Stimulated activated CD4-positive, alpha-beta T cell treated with anti-CD3 and anti-CD28 coated beads, Interleukin-12 subunit alpha, Interleukin-12 subunit beta, amount 100 ng/mL, for 4 hours (primary cell): ENCODE results near the gene CNTRL.
"Not testable (repeated sequence)": the region's sequence is repeated elsewhere in the genome, so short reads cannot be mapped to it uniquely, and the experiment has no call there.

Experiments
- DNase-seq: peaks from one replicate; pipeline ENCODE4 v3.0.0-alpha.2; 2020

The CNTRL gene

DNA sequence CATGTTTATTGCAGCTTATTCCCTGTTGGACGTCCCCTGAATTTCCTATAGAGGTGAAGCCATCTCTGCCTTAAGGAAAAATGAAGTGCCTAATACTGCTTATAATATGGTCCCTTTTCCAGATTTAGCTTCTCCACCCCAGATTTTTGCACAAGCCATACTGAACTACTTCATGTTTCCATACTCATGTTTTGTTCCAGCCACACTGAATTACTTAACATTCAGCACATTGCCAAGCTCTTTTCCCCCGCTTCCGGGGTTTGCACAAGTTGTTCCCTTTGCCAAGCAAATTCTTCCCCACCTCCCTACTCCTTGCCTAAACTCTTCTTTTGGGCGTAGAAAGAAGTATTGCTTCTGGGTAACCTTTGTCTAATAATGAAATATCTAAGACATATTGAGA lies 1.7 kb upstream of the CNTRL start:
- DNase-seq: no peak

- no peak for DNase-seq
Measured at GRCh38 chr9:121075251-121076036, 689 bp downstream of the CNTRL start.

GRCh38 chr9:121082075-121082474 lies 7.3 kb downstream of the CNTRL start:
- no peak for DNase-seq

GRCh38 chr9:121085661-121086060 lies 10.9 kb downstream of the CNTRL start:
- DNase-seq: no peak

GRCh38 chr9:121088576-121088975 lies 13.8 kb downstream of the CNTRL start:
- no peak for DNase-seq

DNA sequence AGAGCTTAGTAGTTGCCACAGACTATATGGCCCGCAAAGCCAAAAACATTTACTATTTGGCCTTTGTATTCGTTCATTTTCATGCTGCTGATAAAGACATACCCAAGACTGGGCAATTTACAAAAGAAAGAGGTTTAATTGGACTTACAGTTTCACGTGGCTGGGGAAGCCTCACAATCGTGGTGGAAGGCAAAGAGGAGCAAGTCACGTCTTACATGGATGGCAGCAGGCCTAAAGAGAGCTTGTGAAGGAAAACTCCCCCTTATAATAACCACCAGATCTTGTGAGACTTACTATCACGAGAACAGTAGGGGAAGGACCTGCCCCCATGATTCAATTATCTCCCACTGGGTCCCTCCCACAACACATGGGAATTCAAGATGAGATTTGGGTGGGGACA lies 16.0 kb downstream of the CNTRL start:
- not testable (repeated sequence) for DNase-seq

DNA sequence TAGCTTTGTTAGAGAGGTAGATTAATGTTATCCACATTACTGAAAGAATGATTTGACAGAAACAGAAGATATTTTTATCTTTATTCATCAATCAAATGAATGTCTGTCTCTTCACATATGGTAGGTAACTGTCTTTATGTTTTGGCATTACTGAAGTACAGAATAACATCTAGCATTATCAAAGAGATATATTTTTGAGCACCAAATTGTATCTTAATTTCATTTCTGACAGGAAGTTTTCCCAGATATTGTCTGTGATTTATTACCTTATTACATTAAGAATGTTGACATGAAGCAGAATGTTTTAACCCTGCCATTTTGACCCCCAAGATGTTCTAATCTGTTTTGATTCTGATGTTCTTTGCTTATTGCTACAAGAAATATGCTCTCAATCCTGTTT lies 20.3 kb downstream of the CNTRL start:
- DNase-seq: no peak

- no peak for DNase-seq
Measured at GRCh38 chr9:121098567-121099198, 23.9 kb downstream of the CNTRL start.

DNA sequence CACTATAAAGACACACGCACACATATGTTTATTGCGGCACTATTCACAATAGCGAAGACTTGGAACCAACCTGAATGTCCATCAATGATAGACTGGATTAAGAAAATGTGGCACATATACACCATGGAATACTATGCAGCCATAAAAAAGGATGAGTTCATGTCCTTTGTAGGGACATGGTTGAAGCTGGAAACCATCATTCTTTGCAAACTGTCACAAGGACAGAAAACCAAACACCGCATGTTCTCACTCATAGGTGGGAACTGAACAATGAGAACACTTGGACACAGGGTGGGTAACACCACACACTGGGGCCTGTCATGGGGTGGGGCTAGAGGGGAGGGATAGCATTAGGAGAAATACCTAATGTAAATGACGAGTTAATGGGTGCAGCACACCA lies 29.3 kb downstream of the CNTRL start:
- not testable (repeated sequence) for DNase-seq

GRCh38 chr9:121105531-121105930 lies 30.8 kb downstream of the CNTRL start:
- no peak for DNase-seq

GRCh38 chr9:121107029-121107428 lies 32.3 kb downstream of the CNTRL start:
- no peak for DNase-seq

DNA sequence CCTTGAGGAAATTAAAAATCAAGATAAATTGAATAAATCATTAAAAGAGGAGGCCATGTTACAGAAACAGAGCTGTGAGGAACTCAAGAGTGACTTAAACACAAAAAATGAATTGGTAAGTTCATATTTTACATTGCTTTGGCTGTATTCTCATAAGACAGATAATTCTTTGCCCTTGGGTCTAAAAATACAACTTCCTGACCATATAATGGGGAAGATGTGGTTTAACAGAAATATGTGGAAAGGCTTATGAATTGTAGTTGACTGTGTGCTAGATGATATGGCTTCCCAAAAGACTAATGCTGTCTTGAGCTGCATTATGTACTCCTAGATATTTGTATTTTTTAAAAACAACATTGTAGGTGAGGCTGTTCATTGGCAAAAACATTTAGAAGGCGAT lies 33.1 kb downstream of the CNTRL start:
- no peak for DNase-seq

DNA sequence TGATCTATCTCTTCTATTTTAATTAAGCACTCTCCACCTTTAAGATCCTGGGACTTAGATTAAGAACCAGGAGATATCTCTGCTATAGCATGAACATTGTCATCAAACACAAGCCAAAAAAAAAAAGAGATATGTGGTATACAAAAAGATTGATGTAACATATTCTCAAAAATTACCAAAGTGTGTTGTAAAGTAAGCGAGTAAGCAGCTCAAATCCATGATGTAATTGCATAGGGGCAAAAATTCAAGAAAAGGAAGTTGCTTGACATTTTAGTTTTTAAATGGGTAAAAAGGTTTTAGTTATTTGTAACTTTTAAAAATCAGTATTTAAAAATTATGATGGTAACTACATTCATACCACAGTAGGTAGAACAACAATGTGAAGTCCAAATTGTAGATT lies 40.7 kb downstream of the CNTRL start:
- no peak for DNase-seq

DNA sequence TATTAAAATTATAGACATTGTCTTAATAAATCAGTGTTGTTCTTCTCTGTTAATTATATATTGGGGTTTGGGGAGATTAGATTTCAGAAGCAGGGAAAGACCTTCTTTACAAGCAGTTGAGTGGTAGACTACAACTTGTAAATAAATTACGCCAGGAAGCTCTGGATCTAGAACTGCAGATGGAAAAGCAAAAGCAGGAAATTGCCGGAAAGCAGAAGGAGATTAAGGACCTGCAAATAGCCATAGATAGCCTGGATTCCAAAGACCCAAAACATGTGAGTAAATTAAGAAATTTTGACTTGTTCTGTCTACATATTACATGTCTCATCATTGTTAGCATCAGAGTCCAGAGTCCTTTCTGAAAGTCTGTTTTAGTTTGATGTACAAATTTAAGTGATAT lies 43.5 kb downstream of the CNTRL start:
- DNase-seq: no peak

DNA sequence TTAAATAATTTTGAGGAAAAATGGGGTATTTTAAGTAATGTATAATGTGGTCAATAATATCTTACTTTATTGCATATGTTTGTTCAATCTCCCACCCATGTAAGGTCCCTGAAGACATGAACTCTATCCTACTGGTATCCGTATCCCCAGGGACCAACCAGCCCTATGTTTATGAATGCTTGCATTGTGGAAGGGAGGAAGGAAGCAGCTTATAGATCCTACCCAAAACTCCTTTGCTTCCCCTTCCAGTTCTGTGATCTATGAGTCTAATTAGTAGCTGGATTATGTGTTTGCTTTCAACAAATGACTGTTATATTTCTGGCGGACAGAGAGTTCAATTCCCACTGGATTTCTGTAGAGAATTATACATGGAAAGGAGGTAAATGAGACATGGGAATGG lies 45.6 kb downstream of the CNTRL start:
- no peak for DNase-seq

DNA sequence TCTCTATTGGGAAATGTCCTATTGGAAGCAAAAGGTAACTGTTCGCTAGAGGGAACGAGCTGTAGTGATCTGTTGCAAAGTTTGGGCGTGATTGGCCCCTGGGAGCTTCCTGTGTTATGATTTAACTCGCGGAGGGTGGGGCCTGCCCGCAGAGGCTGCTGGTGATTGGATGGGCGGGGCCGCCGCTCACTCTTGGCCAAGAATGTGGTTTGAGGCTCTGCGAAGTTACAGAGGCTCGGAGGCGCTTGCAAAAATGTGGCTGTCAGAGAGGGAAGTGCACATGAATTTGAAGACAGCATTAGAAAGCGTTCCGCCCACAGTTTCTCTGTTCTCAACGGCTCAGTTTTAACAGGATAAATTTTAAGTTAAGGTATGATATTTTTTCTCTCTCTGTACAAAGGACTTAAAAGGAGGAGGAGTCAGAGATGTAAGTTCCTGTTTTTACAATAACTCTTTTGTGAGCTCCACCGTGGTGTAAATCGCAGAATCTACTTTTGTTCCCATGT lies 46.9 kb downstream of the CNTRL start:
- DNase-seq: peak; percentile 90

DNA sequence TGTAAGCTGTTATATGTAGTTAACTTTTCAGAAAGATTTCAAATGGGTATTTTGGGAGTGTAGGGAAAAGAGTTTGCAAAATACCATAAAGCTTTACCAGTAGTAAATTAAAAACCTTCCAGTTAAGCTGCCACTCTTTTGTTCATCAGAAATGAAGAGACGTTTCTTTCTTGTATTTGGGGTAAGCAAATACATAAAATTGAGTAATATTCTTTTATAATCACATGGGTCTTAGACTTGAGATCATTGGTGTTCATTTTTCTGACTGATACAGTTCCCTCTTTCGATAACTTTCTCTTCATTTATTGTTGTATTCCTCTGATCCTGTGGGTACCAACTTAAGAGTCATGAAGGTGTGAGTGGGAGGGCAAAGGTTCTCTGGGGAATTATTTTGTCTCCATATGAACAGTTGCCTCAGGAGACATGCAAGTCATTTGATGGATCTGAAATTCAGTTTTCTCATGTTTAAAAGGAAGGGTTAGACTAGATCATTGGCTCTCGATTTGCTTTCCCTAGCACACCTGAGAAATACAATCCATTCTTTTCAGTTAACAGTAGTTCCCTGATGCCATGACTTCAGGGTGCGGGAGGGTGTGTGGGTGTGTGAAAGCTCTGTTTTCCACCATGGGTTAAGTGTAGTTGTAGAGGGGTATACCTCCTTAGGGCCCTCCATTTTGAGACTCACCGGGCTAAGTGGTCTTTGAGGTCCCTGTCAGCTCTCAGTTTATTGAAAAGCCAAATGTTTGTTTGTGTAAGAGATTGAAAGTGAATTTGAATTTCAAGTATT lies 47.7 kb downstream of the CNTRL start:
- DNase-seq: peak; percentile 2

DNA sequence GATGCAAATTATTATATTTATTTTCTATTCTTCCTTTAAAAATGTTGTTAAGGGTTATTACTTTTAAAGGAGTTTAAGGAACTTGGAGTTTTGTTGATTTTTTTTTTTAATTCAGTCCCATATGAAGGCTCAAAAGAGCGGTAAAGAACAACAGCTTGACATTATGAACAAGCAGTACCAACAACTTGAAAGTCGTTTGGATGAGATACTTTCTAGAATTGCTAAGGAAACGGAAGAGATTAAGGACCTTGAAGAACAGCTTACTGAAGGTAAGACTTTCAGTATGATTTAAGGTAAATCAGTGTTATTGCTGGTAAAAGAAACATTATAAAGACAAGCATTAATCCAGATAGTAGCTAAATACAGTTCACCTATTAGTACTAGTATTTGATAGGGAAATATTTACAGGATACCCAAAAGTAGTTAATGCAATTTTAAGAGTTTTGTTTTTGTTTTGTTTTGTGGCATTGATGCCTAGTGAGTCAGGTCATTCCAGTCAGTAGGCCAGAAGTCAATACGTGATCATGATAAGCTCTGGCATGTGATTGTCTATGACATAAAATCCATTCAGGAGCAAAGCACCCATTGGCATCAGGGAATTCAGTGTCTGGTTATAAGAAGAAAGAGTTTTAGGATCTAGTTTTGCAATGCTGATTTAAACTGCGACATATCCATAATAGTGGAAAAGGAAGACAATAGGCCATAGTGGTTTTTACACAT lies 49.2 kb downstream of the CNTRL start:
- no peak for DNase-seq

GRCh38 chr9:121125590-121125989 lies 50.8 kb downstream of the CNTRL start:
- DNase-seq: no peak

DNA sequence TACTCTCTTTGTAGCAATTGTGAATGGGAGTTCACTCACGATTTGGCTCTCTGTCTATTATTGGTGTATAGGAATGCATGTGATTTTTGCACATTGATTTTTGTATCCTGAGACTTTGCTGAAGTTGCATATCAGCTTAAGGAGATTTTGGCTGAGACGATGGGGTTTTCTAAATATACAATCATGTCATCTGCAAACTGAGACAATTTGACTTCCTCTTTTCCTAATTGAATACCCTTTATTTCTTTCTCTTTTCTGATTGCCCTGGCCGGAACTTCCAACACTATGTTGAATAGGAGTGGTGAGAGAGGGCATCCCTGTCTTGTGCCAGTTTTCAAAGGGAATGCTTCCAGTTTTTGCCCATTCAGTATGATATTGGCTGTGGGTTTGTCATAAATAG lies 54.6 kb downstream of the CNTRL start:
- not testable (repeated sequence) for DNase-seq

DNA sequence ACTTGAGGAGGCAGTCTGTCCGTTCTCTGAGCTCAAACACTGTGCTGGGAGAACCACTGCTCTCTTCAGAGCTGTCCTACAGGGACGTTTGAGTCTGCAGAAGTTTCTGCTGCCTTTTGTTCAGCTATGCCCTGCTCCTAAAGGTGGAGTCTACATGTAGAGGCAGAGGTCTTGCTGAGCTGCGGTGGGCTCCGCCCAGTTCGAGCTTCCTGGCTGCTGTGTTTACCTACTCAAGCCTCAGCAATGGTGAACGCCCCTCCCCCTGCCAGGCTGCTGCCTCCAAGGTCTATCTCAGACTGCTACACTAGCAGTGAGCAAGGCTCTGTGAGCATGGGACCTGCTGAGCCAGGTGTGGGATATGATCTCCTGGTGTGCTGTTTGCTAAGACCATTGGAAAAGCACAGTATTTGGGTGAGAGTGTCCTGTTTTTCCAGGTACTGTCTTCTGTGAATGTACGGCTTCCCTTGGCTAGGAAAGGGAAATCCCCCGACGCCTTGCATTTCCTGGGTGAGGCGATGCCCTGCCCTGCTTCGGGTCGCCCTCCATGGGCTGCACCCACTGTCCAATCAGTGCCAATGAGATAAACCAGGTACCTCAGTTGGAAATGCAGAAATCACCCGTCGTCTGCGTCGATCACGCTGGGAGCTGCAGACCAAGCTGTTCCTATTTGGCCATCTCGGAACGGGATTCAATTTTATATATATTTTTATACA lies 58.5 kb downstream of the CNTRL start:
- peak; percentile 36 for DNase-seq

- DNase-seq: no peak
Measured at GRCh38 chr9:121135642-121136041, 60.9 kb downstream of the CNTRL start.
